ENCODE results near the gene ISL2.

ISL2 gene

GRCh38 chr15:76376029-76376428, 39.5 kb downstream of the ISL2 start:
- Histone ChIP-seq H3K9me3 (ENCODE audit: insufficient read depth, low read length, severe bottlenecking) (no peaks in the 10 kb centered on the region), H3K4me2 (ENCODE audit: insufficient read depth, low read length) (no peak overlapping the region), H3K27me3 (ENCODE audit: insufficient read depth, low read length, poor library complexity) (no peaks in the 10 kb centered on the region), H3K27ac (ENCODE audit: low read length) (no peak overlapping the region), H3K9ac (ENCODE audit: low read depth, low read length) (no peak overlapping the region), H3K79me2 (ENCODE audit: insufficient read depth, low read length) (no peaks in the 10 kb centered on the region), H3K4me3 (ENCODE audit: low read depth in 1 of 2, low read length in 2 of 2) (no peak overlapping the region), H2AFZ (ENCODE audit: low read depth, low read length) (no peak overlapping the region), H3K4me1 (ENCODE audit: insufficient read depth, low read length) (no peaks in the 10 kb centered on the region), H3K36me3 (ENCODE audit: insufficient read depth, low read length) (peaks cover 7% of the 10 kb centered on the region; the same call in 1 of the 2 replicates), H4K20me1 (ENCODE audit: insufficient read depth, low read length) (no peaks in the 10 kb centered on the region)
- ATAC-seq (ENCODE audit: insufficient read depth, low read depth) (no peak), DNase-seq (no peak)
- TF ChIP-seq CTCF (IDR thresholded peaks at IDR 0.05; ENCODE audit: borderline replicate concordance, extremely low read depth, low read length, poor library complexity, severe bottlenecking) (no peak), EZH2 (IDR thresholded peaks at IDR 0.05; ENCODE audit: borderline replicate concordance, low read depth, low read length, severe bottlenecking) (no peak)

GRCh38 chr15:76376816-76377215, 40.2 kb downstream of the ISL2 start:
- Histone ChIP-seq H3K27me3 (ENCODE audit: insufficient read depth, low read length, poor library complexity) (no peaks in the 10 kb centered on the region), H4K20me1 (ENCODE audit: insufficient read depth, low read length) (no peaks in the 10 kb centered on the region), H3K9me3 (ENCODE audit: insufficient read depth, low read length, severe bottlenecking) (no peaks in the 10 kb centered on the region), H3K27ac (ENCODE audit: low read length) (no peak overlapping the region), H3K4me3 (ENCODE audit: low read depth in 1 of 2, low read length in 2 of 2) (no peak overlapping the region), H3K9ac (ENCODE audit: low read depth, low read length) (no peak overlapping the region), H3K4me2 (ENCODE audit: insufficient read depth, low read length) (no peak overlapping the region), H3K36me3 (ENCODE audit: insufficient read depth, low read length) (peaks cover 7% of the 10 kb centered on the region; the same call in 1 of the 2 replicates), H3K4me1 (ENCODE audit: insufficient read depth, low read length) (no peaks in the 10 kb centered on the region), H2AFZ (ENCODE audit: low read depth, low read length) (no peak overlapping the region), H3K79me2 (ENCODE audit: insufficient read depth, low read length) (no peaks in the 10 kb centered on the region)
- ATAC-seq (ENCODE audit: insufficient read depth, low read depth) (no peak), DNase-seq (no peak)
- TF ChIP-seq CTCF (IDR thresholded peaks at IDR 0.05; ENCODE audit: borderline replicate concordance, extremely low read depth, low read length, poor library complexity, severe bottlenecking) (no peak), EZH2 (IDR thresholded peaks at IDR 0.05; ENCODE audit: borderline replicate concordance, low read depth, low read length, severe bottlenecking) (no peak)

GRCh38 chr15:76377217-76377616, 40.6 kb downstream of the ISL2 start:
- H4K20me1 ChIP-seq (ENCODE audit: insufficient read depth, low read length), result no peaks in the 10 kb centered on the region
- H3K36me3 ChIP-seq (ENCODE audit: insufficient read depth, low read length), result peaks cover 7% of the 10 kb centered on the region; the same call in 1 of the 2 replicates
- H3K27me3 ChIP-seq (ENCODE audit: insufficient read depth, low read length, poor library complexity), result no peaks in the 10 kb centered on the region
- TF ChIP-seq EZH2 (IDR thresholded peaks at IDR 0.05; ENCODE audit: borderline replicate concordance, low read depth, low read length, severe bottlenecking) (no peak), CTCF (IDR thresholded peaks at IDR 0.05; ENCODE audit: borderline replicate concordance, extremely low read depth, low read length, poor library complexity, severe bottlenecking) (no peak)
- no peak for DNase-seq
- no peaks in the 10 kb centered on the region for H3K4me1 ChIP-seq (ENCODE audit: insufficient read depth, low read length)
- H3K79me2 ChIP-seq (ENCODE audit: insufficient read depth, low read length), result no peaks in the 10 kb centered on the region
- no peak overlapping the region for H3K4me2 ChIP-seq (ENCODE audit: insufficient read depth, low read length)
- no peak for ATAC-seq (ENCODE audit: insufficient read depth, low read depth)
- no peak overlapping the region for H3K4me3 ChIP-seq (ENCODE audit: low read depth in 1 of 2, low read length in 2 of 2)
- H3K9me3 ChIP-seq (ENCODE audit: insufficient read depth, low read length, severe bottlenecking), result no peaks in the 10 kb centered on the region
- no peak overlapping the region for H2AFZ ChIP-seq (ENCODE audit: low read depth, low read length)
- H3K9ac ChIP-seq (ENCODE audit: low read depth, low read length), result no peak overlapping the region
- H3K27ac ChIP-seq (ENCODE audit: low read length), result no peak overlapping the region

- H3K27me3 ChIP-seq (ENCODE audit: insufficient read depth, low read length, poor library complexity), result no peaks in the 10 kb centered on the region
- no peaks in the 10 kb centered on the region for H3K79me2 ChIP-seq (ENCODE audit: insufficient read depth, low read length)
- no peaks in the 10 kb centered on the region for H3K4me1 ChIP-seq (ENCODE audit: insufficient read depth, low read length)
- H3K36me3 ChIP-seq (ENCODE audit: insufficient read depth, low read length), result 0 out of 2 replicates have a peak, but pooled peaks cover 4% of the 10 kb centered on the region
- no peak for DNase-seq
- no peak overlapping the region for H2AFZ ChIP-seq (ENCODE audit: low read depth, low read length)
- no peak overlapping the region for H3K4me2 ChIP-seq (ENCODE audit: insufficient read depth, low read length)
- no peaks in the 10 kb centered on the region for H3K9me3 ChIP-seq (ENCODE audit: insufficient read depth, low read length, severe bottlenecking)
- TF ChIP-seq CTCF (IDR thresholded peaks at IDR 0.05; ENCODE audit: borderline replicate concordance, extremely low read depth, low read length, poor library complexity, severe bottlenecking) (no peak), EZH2 (IDR thresholded peaks at IDR 0.05; ENCODE audit: borderline replicate concordance, low read depth, low read length, severe bottlenecking) (no peak)
- H4K20me1 ChIP-seq (ENCODE audit: insufficient read depth, low read length), result no peaks in the 10 kb centered on the region
- ATAC-seq (ENCODE audit: insufficient read depth, low read depth), result no peak
- no peak overlapping the region for H3K4me3 ChIP-seq (ENCODE audit: low read depth in 1 of 2, low read length in 2 of 2)
- no peak overlapping the region for H3K27ac ChIP-seq (ENCODE audit: low read length)
- no peak overlapping the region for H3K9ac ChIP-seq (ENCODE audit: low read depth, low read length)
These were observed 41.2 kb downstream of the ISL2 start for GRCh38 chr15:76377751-76378150.
